GM19397 (cell line): ENCODE data around the gene KIF16B.

Experiments
- ATAC-seq: cut with Tn5 transposase; IDR thresholded peaks from one replicate; pipeline ENCODE4 v1.9.1; 2021; ENCODE audit warnings: mild to moderate bottlenecking, moderate library complexity; ENCODE audit not compliant: unreplicated experiment

Gene KIF16B

DNA sequence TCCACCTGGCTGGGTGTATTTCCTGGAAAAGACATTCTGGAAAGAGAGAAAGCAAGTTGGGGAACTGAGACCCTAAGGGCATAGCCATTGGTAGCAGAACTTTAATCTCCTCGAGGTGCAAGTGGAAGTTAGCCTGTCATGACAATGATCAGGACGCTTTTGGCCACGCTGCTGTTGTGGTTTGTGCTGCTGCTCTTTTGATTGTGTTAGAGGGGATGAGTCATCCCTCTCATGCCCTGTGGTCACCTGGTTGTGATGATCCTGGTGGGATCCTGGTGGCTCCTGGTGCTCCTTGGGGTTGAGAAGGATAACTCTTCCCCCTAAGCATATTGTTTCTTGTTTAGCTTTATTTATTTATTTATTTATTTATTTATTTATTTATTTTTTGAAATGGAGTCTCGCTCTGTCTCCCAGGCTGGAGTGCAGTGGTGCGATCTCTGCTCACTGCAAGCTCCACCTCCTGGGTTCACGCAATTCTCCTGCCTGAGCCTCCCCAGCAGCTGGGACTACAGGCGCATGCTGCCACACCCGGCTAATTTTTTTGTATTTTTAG, 350.3 kb downstream of the KIF16B start:
- no peak for ATAC-seq
